ENCODE measurements around the gene CASP14.
"Not testable (repeated sequence)": the region's sequence is repeated elsewhere in the genome, so short reads cannot be mapped to it uniquely, and the experiment has no call there.

- TF ChIP-seq POLR2AphosphoS5 (IDR thresholded peaks at IDR 0.05; ENCODE audit: insufficient read depth in 1 of 2, low read depth in 1 of 2); POLR2A (IDR thresholded peaks at IDR 0.05): not testable (repeated sequence)
Observed at GRCh38 chr19:15097980-15098379, 48.7 kb downstream of the CASP14 start.

Measured in vagina (tissue), 2 donors.